HEK293 (cell line): Measurements from ENCODE around the gene MSTN.

Source experiments
- IKZF3 ChIP-seq: fragments of 450-650 bp; IDR thresholded peaks from 2 replicates; pipeline ENCODE4 v1.5.0; 2018; ENCODE audit warnings: missing biosample characterization, mild to moderate bottlenecking, missing genetic modification characterization, moderate library complexity
- ZNF133 ChIP-seq: fragments of 450-650 bp; formaldehyde crosslinking; IDR thresholded peaks from 2 replicates; pipeline ENCODE4 v1.5.1; 2016; ENCODE audit warnings: missing biosample characterization, missing genetic modification characterization
- ZNF558 ChIP-seq: fragments of 450-650 bp; formaldehyde crosslinking; IDR thresholded peaks from 2 replicates; pipeline ENCODE4 v1.5.1; 2016; ENCODE audit warnings: missing biosample characterization, missing genetic modification characterization
- ZNF701 ChIP-seq: fragments of 450-650 bp; formaldehyde crosslinking; IDR thresholded peaks from 2 replicates; pipeline ENCODE4 v1.5.1; 2016; ENCODE audit warnings: missing biosample characterization, missing genetic modification characterization
- TF ChIP-seq, protein P1 (sequence below): fragments of 450-650 bp; formaldehyde crosslinking; IDR thresholded peaks from 2 replicates; pipeline ENCODE4 v1.5.1; 2016; ENCODE audit warnings: missing biosample characterization, missing genetic modification characterization
- TF ChIP-seq, protein P2 (sequence below): fragments of 450-650 bp; formaldehyde crosslinking; IDR thresholded peaks from 2 replicates; pipeline ENCODE4 v1.5.1; 2016; ENCODE audit warnings: missing biosample characterization, missing genetic modification characterization

DNA sequence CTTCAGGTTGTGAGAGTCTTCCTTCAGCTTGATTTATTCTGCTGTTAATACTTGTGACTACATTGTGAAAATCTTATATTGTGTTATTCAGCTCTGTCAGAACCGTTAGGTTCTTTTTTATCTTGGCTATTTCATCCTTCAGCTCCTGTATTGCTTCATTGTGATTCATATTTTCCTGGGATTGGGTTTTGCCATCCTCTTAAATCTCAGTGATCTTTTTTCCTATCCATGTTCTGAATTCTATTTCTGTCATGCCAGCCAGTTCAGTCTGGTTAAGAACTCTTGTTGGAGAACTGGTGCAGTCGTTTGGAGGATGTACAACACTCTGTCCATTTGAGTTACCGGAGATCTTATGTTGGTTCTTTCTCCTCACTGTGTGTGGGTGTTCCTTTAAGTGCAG lies 19.1 kb downstream of the MSTN start:
- TF ChIP-seq IKZF3 (tag by site-specific recombination), result no peak
- TF ChIP-seq, protein P1, sequence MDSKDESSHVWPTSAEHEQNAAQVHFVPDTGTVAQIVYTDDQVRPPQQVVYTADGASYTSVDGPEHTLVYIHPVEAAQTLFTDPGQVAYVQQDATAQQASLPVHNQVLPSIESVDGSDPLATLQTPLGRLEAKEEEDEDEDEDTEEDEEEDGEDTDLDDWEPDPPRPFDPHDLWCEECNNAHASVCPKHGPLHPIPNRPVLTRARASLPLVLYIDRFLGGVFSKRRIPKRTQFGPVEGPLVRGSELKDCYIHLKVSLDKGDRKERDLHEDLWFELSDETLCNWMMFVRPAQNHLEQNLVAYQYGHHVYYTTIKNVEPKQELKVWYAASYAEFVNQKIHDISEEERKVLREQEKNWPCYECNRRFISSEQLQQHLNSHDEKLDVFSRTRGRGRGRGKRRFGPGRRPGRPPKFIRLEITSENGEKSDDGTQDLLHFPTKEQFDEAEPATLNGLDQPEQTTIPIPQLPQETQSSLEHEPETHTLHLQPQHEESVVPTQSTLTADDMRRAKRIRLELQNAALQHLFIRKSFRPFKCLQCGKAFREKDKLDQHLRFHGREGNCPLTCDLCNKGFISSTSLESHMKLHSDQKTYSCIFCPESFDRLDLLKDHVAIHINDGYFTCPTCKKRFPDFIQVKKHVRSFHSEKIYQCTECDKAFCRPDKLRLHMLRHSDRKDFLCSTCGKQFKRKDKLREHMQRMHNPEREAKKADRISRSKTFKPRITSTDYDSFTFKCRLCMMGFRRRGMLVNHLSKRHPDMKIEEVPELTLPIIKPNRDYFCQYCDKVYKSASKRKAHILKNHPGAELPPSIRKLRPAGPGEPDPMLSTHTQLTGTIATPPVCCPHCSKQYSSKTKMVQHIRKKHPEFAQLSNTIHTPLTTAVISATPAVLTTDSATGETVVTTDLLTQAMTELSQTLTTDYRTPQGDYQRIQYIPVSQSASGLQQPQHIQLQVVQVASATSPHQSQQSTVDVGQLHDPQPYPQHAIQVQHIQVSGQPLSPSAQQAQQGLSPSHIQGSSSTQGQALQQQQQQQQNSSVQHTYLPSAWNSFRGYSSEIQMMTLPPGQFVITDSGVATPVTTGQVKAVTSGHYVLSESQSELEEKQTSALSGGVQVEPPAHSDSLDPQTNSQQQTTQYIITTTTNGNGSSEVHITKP (tag by site-specific recombination), result no peak
- TF ChIP-seq, protein P2, sequence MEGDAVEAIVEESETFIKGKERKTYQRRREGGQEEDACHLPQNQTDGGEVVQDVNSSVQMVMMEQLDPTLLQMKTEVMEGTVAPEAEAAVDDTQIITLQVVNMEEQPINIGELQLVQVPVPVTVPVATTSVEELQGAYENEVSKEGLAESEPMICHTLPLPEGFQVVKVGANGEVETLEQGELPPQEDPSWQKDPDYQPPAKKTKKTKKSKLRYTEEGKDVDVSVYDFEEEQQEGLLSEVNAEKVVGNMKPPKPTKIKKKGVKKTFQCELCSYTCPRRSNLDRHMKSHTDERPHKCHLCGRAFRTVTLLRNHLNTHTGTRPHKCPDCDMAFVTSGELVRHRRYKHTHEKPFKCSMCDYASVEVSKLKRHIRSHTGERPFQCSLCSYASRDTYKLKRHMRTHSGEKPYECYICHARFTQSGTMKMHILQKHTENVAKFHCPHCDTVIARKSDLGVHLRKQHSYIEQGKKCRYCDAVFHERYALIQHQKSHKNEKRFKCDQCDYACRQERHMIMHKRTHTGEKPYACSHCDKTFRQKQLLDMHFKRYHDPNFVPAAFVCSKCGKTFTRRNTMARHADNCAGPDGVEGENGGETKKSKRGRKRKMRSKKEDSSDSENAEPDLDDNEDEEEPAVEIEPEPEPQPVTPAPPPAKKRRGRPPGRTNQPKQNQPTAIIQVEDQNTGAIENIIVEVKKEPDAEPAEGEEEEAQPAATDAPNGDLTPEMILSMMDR, result no peak
- no peak for TF ChIP-seq ZNF558 (tag by site-specific recombination)
- no peak for TF ChIP-seq ZNF133
- no peak for TF ChIP-seq ZNF701
